GM10266 (cell line): Measurements from ENCODE around the gene ABCC10.
"Not testable (repeated sequence)": the region's sequence is repeated elsewhere in the genome, so short reads cannot be mapped to it uniquely, and the experiment has no call there.

ENCODE experiments used
- DNase-seq: peaks from one replicate; pipeline ENCODE4 v3.0.0; 2012; ENCODE audit errors: extremely low spot score
- CTCF ChIP-seq: IDR thresholded peaks from 2 replicates; pipeline ENCODE4 v1.5.1; 2012; ENCODE audit warnings: mild to moderate bottlenecking, low read depth; ENCODE audit not compliant: control insufficient read depth, insufficient read depth; ENCODE audit errors: missing control alignments

ABCC10 gene

GRCh38 chr6:43494321-43494720 lies 67.0 kb downstream of the ABCC10 start:
- no peak for TF ChIP-seq CTCF

GRCh38 chr6:43494766-43495165 lies 67.4 kb downstream of the ABCC10 start:
- no peak for DNase-seq
- no peak for TF ChIP-seq CTCF

More at GRCh38 chr6:43494321-43494720, 67.0 kb downstream of the ABCC10 start:
- DNase-seq, result no peak

- TF ChIP-seq CTCF, result no peak
- DNase-seq, result no peak
Measured at GRCh38 chr6:43495409-43495941, 68.1 kb downstream of the ABCC10 start.

GRCh38 chr6:43496370-43497128 lies 69.2 kb downstream of the ABCC10 start:
- TF ChIP-seq CTCF, result peak; percentile 62
- no peak for DNase-seq

GRCh38 chr6:43497129-43497396 lies 69.7 kb downstream of the ABCC10 start:
- no peak for TF ChIP-seq CTCF
- DNase-seq, result no peak

- TF ChIP-seq CTCF, result no peak
- DNase-seq, result no peak
Measured at GRCh38 chr6:43497689-43498088, 70.3 kb downstream of the ABCC10 start.

GRCh38 chr6:43498291-43498690 lies 71.0 kb downstream of the ABCC10 start:
- DNase-seq, result not testable (repeated sequence)
